OCI-LY7 (cell line): ENCODE measurements around the gene LDLRAP1. TPM values are rescaled to one million over a fixed set of nuclear protein-coding genes. Genes with fewer than 3 reads are reported as not detected.

ENCODE experiments used
- BruUV-seq: library from RNA; stranded (reverse); fragments of 400-500 nt; replicated peaks from 2 replicates; lab custom pipeline; 2021; lab: Mats Ljungman, UMichigan
- CTCF ChIA-PET: fragments of 300-600 bp; sonication (Branson Sonifier 250); formaldehyde crosslinking; loops from one replicate; lab custom pipeline; 2022; ENCODE audit warnings: antibody characterized with exemption; ENCODE audit not compliant: unreplicated experiment; lab: Charles Lee
- POLR2A ChIA-PET: fragments of 300-600 bp; sonication (Branson Sonifier 250); formaldehyde crosslinking; loops from one replicate; lab custom pipeline; 2022; ENCODE audit warnings: antibody characterized with exemption; lab: Charles Lee
- DNase-seq: peaks from one replicate; pipeline ENCODE4 v3.0.0-alpha.2; 2015; ENCODE audit warnings: low spot score
- H2AFZ ChIP-seq: fragments of 200-600 bp; sonication (generic), shearing (Covaris generic); 2 replicates; pipeline ENCODE4 v1.6.1; 2014; ENCODE audit warnings: mild to moderate bottlenecking, antibody characterized with exemption, low read length, moderate library complexity
- H3K27ac ChIP-seq: fragments of 200-600 bp; sonication (generic); 2 replicates; pipeline ENCODE4 v1.5.1; 2014; ENCODE audit warnings: mixed run types, low read depth, mild to moderate bottlenecking, moderate library complexity, low read length, inconsistent platforms; ENCODE audit not compliant: poor library complexity, severe bottlenecking
- H3K36me3 ChIP-seq: fragments of 200-600 bp; sonication (generic); 2 replicates; pipeline ENCODE4 v1.6.1; 2014; ENCODE audit warnings: mild to moderate bottlenecking, antibody characterized with exemption, low read length, moderate library complexity, mixed read lengths; ENCODE audit not compliant: insufficient read depth
- H3K4me1 ChIP-seq: fragments of 200-600 bp; sonication (generic); 2 replicates; pipeline ENCODE4 v1.5.1; 2014; ENCODE audit warnings: mild to moderate bottlenecking, low read length; ENCODE audit not compliant: insufficient read depth, poor library complexity, severe bottlenecking
- H3K4me2 ChIP-seq: fragments of 200-600 bp; sonication (generic); 2 replicates; pipeline ENCODE4 v1.6.1; 2014; ENCODE audit warnings: mild to moderate bottlenecking, low read length
- H3K4me3 ChIP-seq: fragments of 200-600 bp; sonication (generic); 2 replicates; pipeline ENCODE4 v1.5.1; 2014; ENCODE audit warnings: mild to moderate bottlenecking, low read depth, low read length; ENCODE audit not compliant: poor library complexity, severe bottlenecking
- H3K79me2 ChIP-seq: fragments of 200-600 bp; sonication (generic); 2 replicates; pipeline ENCODE4 v1.6.1; 2016; ENCODE audit warnings: low read depth, mild to moderate bottlenecking, low read length, moderate library complexity, mixed read lengths; ENCODE audit not compliant: insufficient read depth
- H3K9me2 ChIP-seq: fragments of 200-600 bp; sonication (generic); 2 replicates; pipeline ENCODE4 v1.6.1; 2016; ENCODE audit warnings: mild to moderate bottlenecking, low read length, mixed read lengths; ENCODE audit not compliant: insufficient read depth
- H3K9me3 ChIP-seq: fragments of 200-600 bp; sonication (generic); 2 replicates; pipeline ENCODE4 v1.6.1; 2014; ENCODE audit warnings: mild to moderate bottlenecking, mixed run types, low read length, mixed read lengths
- H4K20me1 ChIP-seq: fragments of 200-600 bp; sonication (generic); 2 replicates; pipeline ENCODE4 v1.6.1; 2014; ENCODE audit warnings: mild to moderate bottlenecking, antibody characterized with exemption, low read length, moderate library complexity, mixed read lengths; ENCODE audit not compliant: insufficient read depth
- CTCF ChIP-seq: fragments of 200-600 bp; sonication (generic); conservative IDR thresholded peaks from 2 replicates; pipeline ENCODE4 v1.5.1; 2014; ENCODE audit warnings: mild to moderate bottlenecking, antibody characterized with exemption, low read length, moderate library complexity, mixed read lengths
- EZH2phosphoT487 ChIP-seq: fragments of 200-600 bp; sonication (generic); IDR thresholded peaks from 2 replicates; pipeline ENCODE4 v1.6.1; 2018; ENCODE audit warnings: low read depth, borderline replicate concordance, mild to moderate bottlenecking, mixed run types, antibody characterized with exemption, low read length, moderate library complexity, mixed read lengths
- intact Hi-C: fragments of 100-400 bp; cut with micrococcal nuclease; formaldehyde crosslinking; loops from one replicate; pipeline ENCODE4 v1.10.0; 2022; ENCODE audit not compliant: unreplicated experiment
- total RNA-seq, 2 experiments: library from RNA; depleted of rRNA in 1 of 2; stranded (reverse); fragments of >200 nt in 1 of 2; shearing (Covaris generic) in 1 of 2; gene quantifications; 2 replicates each; pipeline ENCODE4 v1.2.3, GENCODE V29; 2014 to 2022

Gene LDLRAP1
- total RNA-seq, 2 experiments from 2014 or later = 14.9 to 36.2 TPM

GRCh38 chr1:25560788-25561187, 17.4 kb downstream of the LDLRAP1 start:
- peak overlapping the region; percentile 85 for H3K27ac ChIP-seq
- peak overlapping the region; percentile 77 for H3K4me2 ChIP-seq
- no peaks in the 10 kb centered on the region for H3K9me3 ChIP-seq
- H3K79me2 ChIP-seq = 0 out of 2 replicates have a peak, but pooled peaks cover 4% of the 10 kb centered on the region
- no peak overlapping the region for H2AFZ ChIP-seq
- no peak overlapping the region for H3K4me3 ChIP-seq
- no peak for DNase-seq
- ChIA-PET POLR2A (interaction anchor here (1.1 to 1.9 kb wide), 2 partner anchors 12 to 27 kb away, joined by 3 to 17 read pairs; no protein-coding TSS in a partner anchor), CTCF (interaction anchor here (1.0 to 1.2 kb wide), 2 partner anchors 12 to 354 kb away, joined by 3 to 5 read pairs; no protein-coding TSS in a partner anchor)
- no peaks in the 10 kb centered on the region for H3K9me2 ChIP-seq
- peaks cover 72% of the 10 kb centered on the region for H3K4me1 ChIP-seq
- BruUV-seq = no TSS peak
- H3K36me3 ChIP-seq = peaks cover 28% of the 10 kb centered on the region; the same call in 1 of the 2 replicates
- intact Hi-C loops = loop anchor here (5.0 kb wide), 1 partner anchor 57 kb away; the partner anchor contains the start of gene MAN1C1
- H4K20me1 ChIP-seq = no peaks in the 10 kb centered on the region
- TF ChIP-seq CTCF (no peak), EZH2phosphoT487 (no peak)

GRCh38 chr1:25561421-25562100, 18.2 kb downstream of the LDLRAP1 start:
- Histone ChIP-seq H3K4me2 (peak overlapping the region; percentile 77), H2AFZ (no peak overlapping the region), H3K9me3 (no peaks in the 10 kb centered on the region), H3K27ac (peak overlapping the region; percentile 85), H3K4me1 (peaks cover 80% of the 10 kb centered on the region), H3K79me2 (0 out of 2 replicates have a peak, but pooled peaks cover 4% of the 10 kb centered on the region), H3K9me2 (no peaks in the 10 kb centered on the region), H4K20me1 (no peaks in the 10 kb centered on the region), H3K36me3 (peaks cover 28% of the 10 kb centered on the region; the same call in 1 of the 2 replicates), H3K4me3 (no peak overlapping the region)
- DNase-seq = peak; percentile 21
- ChIA-PET CTCF (interaction anchor here (1.0 to 1.2 kb wide), 2 partner anchors 13 to 353 kb away, joined by 3 to 5 read pairs; no protein-coding TSS in a partner anchor), POLR2A (interaction anchor here (0.6 to 1.9 kb wide), 3 partner anchors 12 to 343 kb away, joined by 3 to 17 read pairs (median 4); no protein-coding TSS in a partner anchor)
- TF ChIP-seq EZH2phosphoT487 (no peak), CTCF (no peak)
- intact Hi-C loops = loop anchor here (5.0 kb wide), 1 partner anchor 56 kb away; the partner anchor contains the start of gene MAN1C1
- no TSS peak for BruUV-seq
